ENCODE results near the gene FILIP1L.

DNA sequence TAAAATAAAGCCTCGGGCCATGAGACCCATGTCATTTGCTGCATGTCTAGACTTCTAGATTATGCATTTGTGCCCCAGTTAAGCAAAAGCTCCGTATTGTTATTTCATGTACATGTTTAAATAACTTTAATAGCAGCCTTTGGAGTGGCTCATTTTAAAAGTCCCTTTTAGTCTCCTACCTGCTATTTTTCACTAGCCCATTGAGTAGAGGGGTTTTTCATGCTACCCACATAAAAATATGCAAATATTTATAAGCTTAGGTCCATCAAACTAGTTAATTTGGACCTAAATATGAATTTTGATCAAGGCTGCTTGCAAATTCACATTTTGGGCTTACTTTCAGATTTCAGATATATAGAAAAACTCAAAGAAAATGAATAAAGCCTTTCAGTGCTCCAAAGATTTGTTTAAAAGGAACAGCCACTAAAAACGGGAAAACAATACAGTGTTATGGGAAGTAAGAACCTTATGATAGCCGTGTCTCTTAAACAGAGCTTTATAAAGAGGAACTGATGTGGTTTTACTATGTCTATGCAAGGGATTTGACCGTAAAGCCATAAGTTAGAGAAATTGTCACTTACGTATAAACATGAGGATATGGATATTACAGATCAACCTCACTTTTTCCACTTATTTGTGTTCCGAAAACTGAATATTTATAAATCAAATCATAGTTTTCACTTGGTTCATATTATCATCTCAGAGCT lies 30.0 kb downstream of the FILIP1L start:
- TF ChIP-seq POLR2AphosphoS5 (IDR thresholded peaks at IDR 0.05) (no peak), POLR2A (IDR thresholded peaks at IDR 0.05) (no peak), EP300 (IDR thresholded peaks at IDR 0.05) (no peak)
- TF ChIP-seq, protein P1, sequence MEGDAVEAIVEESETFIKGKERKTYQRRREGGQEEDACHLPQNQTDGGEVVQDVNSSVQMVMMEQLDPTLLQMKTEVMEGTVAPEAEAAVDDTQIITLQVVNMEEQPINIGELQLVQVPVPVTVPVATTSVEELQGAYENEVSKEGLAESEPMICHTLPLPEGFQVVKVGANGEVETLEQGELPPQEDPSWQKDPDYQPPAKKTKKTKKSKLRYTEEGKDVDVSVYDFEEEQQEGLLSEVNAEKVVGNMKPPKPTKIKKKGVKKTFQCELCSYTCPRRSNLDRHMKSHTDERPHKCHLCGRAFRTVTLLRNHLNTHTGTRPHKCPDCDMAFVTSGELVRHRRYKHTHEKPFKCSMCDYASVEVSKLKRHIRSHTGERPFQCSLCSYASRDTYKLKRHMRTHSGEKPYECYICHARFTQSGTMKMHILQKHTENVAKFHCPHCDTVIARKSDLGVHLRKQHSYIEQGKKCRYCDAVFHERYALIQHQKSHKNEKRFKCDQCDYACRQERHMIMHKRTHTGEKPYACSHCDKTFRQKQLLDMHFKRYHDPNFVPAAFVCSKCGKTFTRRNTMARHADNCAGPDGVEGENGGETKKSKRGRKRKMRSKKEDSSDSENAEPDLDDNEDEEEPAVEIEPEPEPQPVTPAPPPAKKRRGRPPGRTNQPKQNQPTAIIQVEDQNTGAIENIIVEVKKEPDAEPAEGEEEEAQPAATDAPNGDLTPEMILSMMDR (IDR thresholded peaks at IDR 0.05): no peak

Measured in stomach (tissue), 4 donors.